ENCODE results near the gene ZNF24.

DNA sequence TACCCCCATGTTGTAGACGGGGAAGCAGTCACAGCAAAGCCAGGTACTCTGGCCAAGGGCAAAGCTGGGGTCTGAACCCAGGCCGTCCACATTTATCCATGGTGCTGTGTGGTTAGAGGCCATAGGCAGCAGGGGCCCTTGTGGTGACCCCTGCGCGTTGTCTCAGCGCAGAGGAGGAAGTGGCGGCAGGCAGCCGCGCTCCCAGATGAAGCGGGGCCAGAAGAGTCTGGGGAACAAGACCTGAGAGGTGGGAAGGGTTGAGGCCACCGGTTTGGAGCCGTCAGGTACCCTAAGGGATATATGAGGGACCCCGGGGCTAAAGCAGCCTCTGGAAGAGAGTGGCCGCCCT is 32.1 kb upstream of the ZNF24 start:
- TF ChIP-seq, protein P1, sequence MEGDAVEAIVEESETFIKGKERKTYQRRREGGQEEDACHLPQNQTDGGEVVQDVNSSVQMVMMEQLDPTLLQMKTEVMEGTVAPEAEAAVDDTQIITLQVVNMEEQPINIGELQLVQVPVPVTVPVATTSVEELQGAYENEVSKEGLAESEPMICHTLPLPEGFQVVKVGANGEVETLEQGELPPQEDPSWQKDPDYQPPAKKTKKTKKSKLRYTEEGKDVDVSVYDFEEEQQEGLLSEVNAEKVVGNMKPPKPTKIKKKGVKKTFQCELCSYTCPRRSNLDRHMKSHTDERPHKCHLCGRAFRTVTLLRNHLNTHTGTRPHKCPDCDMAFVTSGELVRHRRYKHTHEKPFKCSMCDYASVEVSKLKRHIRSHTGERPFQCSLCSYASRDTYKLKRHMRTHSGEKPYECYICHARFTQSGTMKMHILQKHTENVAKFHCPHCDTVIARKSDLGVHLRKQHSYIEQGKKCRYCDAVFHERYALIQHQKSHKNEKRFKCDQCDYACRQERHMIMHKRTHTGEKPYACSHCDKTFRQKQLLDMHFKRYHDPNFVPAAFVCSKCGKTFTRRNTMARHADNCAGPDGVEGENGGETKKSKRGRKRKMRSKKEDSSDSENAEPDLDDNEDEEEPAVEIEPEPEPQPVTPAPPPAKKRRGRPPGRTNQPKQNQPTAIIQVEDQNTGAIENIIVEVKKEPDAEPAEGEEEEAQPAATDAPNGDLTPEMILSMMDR (IDR thresholded peaks at IDR 0.05; ENCODE audit: borderline replicate concordance, extremely low read depth, low read length, poor library complexity, severe bottlenecking): no peak
- no peak for TF ChIP-seq EZH2 (IDR thresholded peaks at IDR 0.05; ENCODE audit: borderline replicate concordance, low read depth, low read length, severe bottlenecking)
